ENCODE data around the gene NSMCE1.

NSMCE1 gene

GRCh38 chr16:27195076-27195741, 73.4 kb downstream of the NSMCE1 start:
- DNase-seq (ENCODE audit: low spot score), result no peak

GRCh38 chr16:27193300-27193990, 75.1 kb downstream of the NSMCE1 start:
- no peak for DNase-seq (ENCODE audit: low spot score)

- DNase-seq (ENCODE audit: low spot score), result no peak
Measured at GRCh38 chr16:27191352-27191924, 77.1 kb downstream of the NSMCE1 start.

- DNase-seq (ENCODE audit: low spot score), result no peak
Measured at GRCh38 chr16:27190316-27190871, 78.2 kb downstream of the NSMCE1 start.

- DNase-seq (ENCODE audit: low spot score), result no peak
Measured at GRCh38 chr16:27189335-27189972, 79.1 kb downstream of the NSMCE1 start.

GRCh38 chr16:27188633-27189032, 79.9 kb downstream of the NSMCE1 start:
- no peak for DNase-seq (ENCODE audit: low spot score)

GRCh38 chr16:27185776-27186130, 82.8 kb downstream of the NSMCE1 start:
- no peak for DNase-seq (ENCODE audit: low spot score)

GRCh38 chr16:27182906-27183405, 85.6 kb downstream of the NSMCE1 start:
- no peak for DNase-seq (ENCODE audit: low spot score)

- no peak for DNase-seq (ENCODE audit: low spot score)
Measured at GRCh38 chr16:27181019-27181790, 87.4 kb downstream of the NSMCE1 start.

- DNase-seq (ENCODE audit: low spot score), result no peak
Measured at GRCh38 chr16:27179500-27180072, 89.0 kb downstream of the NSMCE1 start.

- no peak for DNase-seq (ENCODE audit: low spot score)
Measured at GRCh38 chr16:27177031-27177774, 91.4 kb downstream of the NSMCE1 start.

GRCh38 chr16:27175888-27176287, 92.7 kb downstream of the NSMCE1 start:
- DNase-seq (ENCODE audit: low spot score), result no peak

Data from LoVo (cell line).